Measurements from ENCODE around the gene FAM107B. TPM values are rescaled to one million over a fixed set of nuclear protein-coding genes. Genes with fewer than 3 reads are reported as not detected.

FAM107B gene
- total RNA-seq, 1 experiment from 2014 or later: 41.6 TPM

- ATAC-seq (no peak), DNase-seq (ENCODE audit: low read depth, low spot score) (no peak)
- Histone ChIP-seq H3K9ac (ENCODE audit: low read length) (no peak overlapping the region), H3K4me3 (replicated peaks in 1 of 2; ENCODE audit: low read depth in 1 of 2, low read length in 2 of 2) (no peak overlapping the region), H3K4me2 (ENCODE audit: low read length) (no peak overlapping the region), H3K9me2 (ENCODE audit: insufficient read depth) (no peaks in the 10 kb centered on the region), H3K4me1 (ENCODE audit: control insufficient read depth in 1 of 2, insufficient read depth in 2 of 2, low read length in 2 of 2) (no peaks in the 10 kb centered on the region), H3K27ac (ENCODE audit: low read depth, low read length) (no peak overlapping the region), H3K36me3 (ENCODE audit: control insufficient read depth in 1 of 2, insufficient read depth in 2 of 2, low read length in 2 of 2) (peaks cover 0 to 3% of the 10 kb centered on the region in 2 experiments; a peak in 1 of 4 replicates), H3K9me3 (ENCODE audit: control insufficient read depth in 1 of 2, insufficient read depth in 1 of 2, low read depth in 1 of 2, low read length in 2 of 2) (no peaks in the 10 kb centered on the region), H3K27me3 (ENCODE audit: insufficient read depth, low read length) (no peaks in the 10 kb centered on the region), H2AFZ (ENCODE audit: low read depth, low read length, poor library complexity, severe bottlenecking) (no peak overlapping the region), H3K79me2 (ENCODE audit: insufficient read depth, low read length) (no peaks in the 10 kb centered on the region), H4K20me1 (ENCODE audit: insufficient read depth) (no peaks in the 10 kb centered on the region)
- TF ChIP-seq REST (IDR thresholded peaks at IDR 0.05; ENCODE audit: low read depth) (no peak), ZBTB33 (IDR thresholded peaks at IDR 0.05; ENCODE audit: extremely low read depth, insufficient replicate concordance, low read length) (no peak), ATF3 (IDR thresholded peaks at IDR 0.05) (no peak), ZNF274 (IDR thresholded peaks at IDR 0.05; ENCODE audit: low read depth, low read length) (no peak), CTCF (IDR thresholded peaks at IDR 0.05 in 2 of 3, conservative IDR thresholded peaks at IDR 0.05 in 1 of 3; ENCODE audit: borderline replicate concordance in 1 of 3, insufficient read depth in 1 of 3, low read depth in 2 of 3, low read length in 2 of 3) (no peak), EZH2 (IDR thresholded peaks at IDR 0.05) (no peak), ELF1 (IDR thresholded peaks at IDR 0.05; ENCODE audit: borderline replicate concordance, low read depth) (no peak), CEBPB (IDR thresholded peaks at IDR 0.05; ENCODE audit: low read depth) (no peak), SRF (IDR thresholded peaks at IDR 0.05; ENCODE audit: low read depth) (no peak), YY1 (IDR thresholded peaks at IDR 0.05; ENCODE audit: extremely low read depth, insufficient replicate concordance, low read depth, low read length) (no peak), TCF7L2 (IDR thresholded peaks at IDR 0.05; ENCODE audit: borderline replicate concordance, extremely low read depth, insufficient read depth, insufficient read length) (no peak)
- no TSS peak for BruUV-seq (replicated peaks)
- RAD21 ChIA-PET (ENCODE audit: low non-redundant PET in 1 of 2, low total read pairs in 2 of 2, uncharacterized antibody in 2 of 2, unreplicated experiment in 2 of 2): no interaction called here
- CTCF ChIA-PET: no interaction called here
- POLR2A ChIA-PET: no interaction called here
- intact Hi-C loops (cut with micrococcal nuclease): no loop called here
Observed at GRCh38 chr10:14524691-14525324, 249.9 kb downstream of the FAM107B start.
